ENCODE measurements around the gene TMEM150C. TPM values are rescaled to one million over a fixed set of nuclear protein-coding genes. Genes with fewer than 3 reads are reported as not detected.

The TMEM150C gene
- 2.7 and 3.1 TPM in 2 replicates for total RNA-seq (2021)
- long read RNA-seq, transcript TMEM150C-201 (8 exons, 1,990 nt): major isoform, 12 of 15 reads
- long read RNA-seq, partial matches to known transcripts: 0 of 15 reads
- long read RNA-seq, other reads (novel, unspliced or antisense): 1 of 15 reads

- Histone ChIP-seq H4K20me1 (ENCODE audit: control insufficient read depth, insufficient read depth, insufficient read length) (no peaks in the 10 kb centered on the region), H2BK120ac (ENCODE audit: low read depth, low read length, poor library complexity, severe bottlenecking) (no peak within 1 kb of the TSS), H3K27me3 (ENCODE audit: insufficient read depth, low read length) (peaks cover 2% of the 10 kb centered on the region; the same call in 1 of the 2 replicates), H2BK12ac (ENCODE audit: insufficient read length, low read depth, low read length) (no peak within 1 kb of the TSS), H2BK5ac (ENCODE audit: insufficient read length, low read length) (no peak within 1 kb of the TSS), H3K9me3 (ENCODE audit: control insufficient read depth, low read depth, low read length) (no peaks in the 10 kb centered on the region), H2AFZ (ENCODE audit: low read length) (no peak within 1 kb of the TSS), H3K14ac (ENCODE audit: insufficient read depth, low read length) (no peak within 1 kb of the TSS), H4K8ac (replicated peaks; ENCODE audit: insufficient read length, low read depth, low read length) (no peak within 1 kb of the TSS), H3K27ac (ENCODE audit: insufficient read length, low read depth, low read length) (no peak within 1 kb of the TSS), H2BK15ac (ENCODE audit: low read depth, low read length) (no peak within 1 kb of the TSS), H4K5ac (ENCODE audit: insufficient read length, low read depth, low read length) (no peak within 1 kb of the TSS), H3T11ph (ENCODE audit: low read length) (no peak within 1 kb of the TSS), H3K23me2 (ENCODE audit: insufficient read length, low read depth, low read length, poor library complexity, severe bottlenecking) (no peaks in the 10 kb centered on the region), H3K79me1 (ENCODE audit: insufficient read depth, low read depth, low read length, poor library complexity, severe bottlenecking) (no peaks in the 10 kb centered on the region), H3K56ac (ENCODE audit: insufficient read length, low read depth, low read length) (no peak within 1 kb of the TSS), H3K4me2 (ENCODE audit: insufficient read depth, insufficient read length, low read length) (peak within 1 kb of the TSS; percentile 38), H3K79me2 (ENCODE audit: insufficient read depth, low read length) (no peaks in the 10 kb centered on the region), H3K4me1 (ENCODE audit: insufficient read depth, low read length) (peaks cover 3% of the 10 kb centered on the region; the same call in 1 of the 2 replicates), H3K9ac (ENCODE audit: extremely low read depth, insufficient read length, low read length) (no peak within 1 kb of the TSS), H2BK20ac (ENCODE audit: low read depth, low read length, poor library complexity, severe bottlenecking) (no peak within 1 kb of the TSS), H2AK5ac (ENCODE audit: insufficient read length, low read length) (no peak within 1 kb of the TSS), H3K23ac (ENCODE audit: insufficient read length, low read depth, low read length) (no peak within 1 kb of the TSS), H3K18ac (ENCODE audit: insufficient read length, low read depth, low read length) (no peak within 1 kb of the TSS), H4K91ac (ENCODE audit: insufficient read length, low read depth, low read length) (no peak within 1 kb of the TSS), H3K4ac (ENCODE audit: low read depth, low read length) (no peak within 1 kb of the TSS)
- peak; percentile 67 for DNase-seq
- Mint-ChIP-seq H3K27ac (peak within 1 kb of the TSS in 2 of 3 experiments; percentile 53 to 60; a peak in 3 of 7 replicates), H3K27me3 (ENCODE audit: low read depth) (peaks cover 28% of the 10 kb centered on the region), H3K4me3 (peak within 1 kb of the TSS; percentile 78 to 82), H3K9me3 (peaks cover 0 to 3% of the 10 kb centered on the region in 2 experiments; a peak in 1 of 5 replicates), H3K4me1 (peaks cover 34 to 45% of the 10 kb centered on the region in 2 experiments), H3K36me3 (ENCODE audit: insufficient read depth in 1 of 3, low read depth in 3 of 3) (no peaks in the 10 kb centered on the region; a peak in 1 of 7 replicates)
- WGBS (ENCODE audit: extremely low coverage, insufficient read length, low lambda C conversion rate): no CpG with 5 or more reads among the region's 62 CpGs
- TF ChIP-seq, protein P1, sequence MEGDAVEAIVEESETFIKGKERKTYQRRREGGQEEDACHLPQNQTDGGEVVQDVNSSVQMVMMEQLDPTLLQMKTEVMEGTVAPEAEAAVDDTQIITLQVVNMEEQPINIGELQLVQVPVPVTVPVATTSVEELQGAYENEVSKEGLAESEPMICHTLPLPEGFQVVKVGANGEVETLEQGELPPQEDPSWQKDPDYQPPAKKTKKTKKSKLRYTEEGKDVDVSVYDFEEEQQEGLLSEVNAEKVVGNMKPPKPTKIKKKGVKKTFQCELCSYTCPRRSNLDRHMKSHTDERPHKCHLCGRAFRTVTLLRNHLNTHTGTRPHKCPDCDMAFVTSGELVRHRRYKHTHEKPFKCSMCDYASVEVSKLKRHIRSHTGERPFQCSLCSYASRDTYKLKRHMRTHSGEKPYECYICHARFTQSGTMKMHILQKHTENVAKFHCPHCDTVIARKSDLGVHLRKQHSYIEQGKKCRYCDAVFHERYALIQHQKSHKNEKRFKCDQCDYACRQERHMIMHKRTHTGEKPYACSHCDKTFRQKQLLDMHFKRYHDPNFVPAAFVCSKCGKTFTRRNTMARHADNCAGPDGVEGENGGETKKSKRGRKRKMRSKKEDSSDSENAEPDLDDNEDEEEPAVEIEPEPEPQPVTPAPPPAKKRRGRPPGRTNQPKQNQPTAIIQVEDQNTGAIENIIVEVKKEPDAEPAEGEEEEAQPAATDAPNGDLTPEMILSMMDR (conservative IDR thresholded peaks at IDR 0.05): peak; percentile 29; the same call in 2 of the 3 replicates
Observed at GRCh38 chr4:82561786-82562563, at the start of gene TMEM150C. TSS of gene TMEM150C (minus strand) at chr4:82561988. CDS start at chr4:82504657, 57,331 bp downstream.
